ENCODE results near the gene EXOSC9. TPM values are rescaled to one million over a fixed set of nuclear protein-coding genes. Genes with fewer than 3 reads are reported as not detected.

The EXOSC9 gene
- total RNA-seq, 1 experiment from 2014 or later, result 69.1 TPM

GRCh38 chr4:121777625-121778024 is 23.5 kb upstream of the EXOSC9 start:
- WGBS (ENCODE audit: extremely low coverage, insufficient read length, low lambda C conversion rate), result no CpG with 5 or more reads among the region's 3 CpGs

More at GRCh38 chr4:121777625-121778024, 23.5 kb upstream of the EXOSC9 start:
- H4K8ac ChIP-seq (replicated peaks; ENCODE audit: insufficient read length, low read depth, low read length), result no peak overlapping the region
- no peak overlapping the region for H4K5ac ChIP-seq (ENCODE audit: insufficient read length, low read depth, low read length)
- DNase-seq, result no peak
- Mint-ChIP-seq H3K36me3 (ENCODE audit: insufficient read depth in 1 of 3, low read depth in 3 of 3) (no peaks in the 10 kb centered on the region), H3K4me1 (peaks cover 15 to 17% of the 10 kb centered on the region in 2 experiments), H3K4me3 (no peak overlapping the region), H3K27ac (no peak overlapping the region), H3K9me3 (no peaks in the 10 kb centered on the region), H3K27me3 (ENCODE audit: low read depth) (peaks cover 6% of the 10 kb centered on the region)
- H3K14ac ChIP-seq (ENCODE audit: insufficient read depth, low read length), result no peak overlapping the region
- no peaks in the 10 kb centered on the region for H3K23me2 ChIP-seq (ENCODE audit: insufficient read length, low read depth, low read length, poor library complexity, severe bottlenecking)
- no peaks in the 10 kb centered on the region for H3K79me2 ChIP-seq (ENCODE audit: insufficient read depth, low read length)
- no peak overlapping the region for H4K91ac ChIP-seq (ENCODE audit: insufficient read length, low read depth, low read length)
- no peaks in the 10 kb centered on the region for H4K20me1 ChIP-seq (ENCODE audit: control insufficient read depth, insufficient read depth, insufficient read length)
- H3K4ac ChIP-seq (ENCODE audit: low read depth, low read length), result no peak overlapping the region
- H3K79me1 ChIP-seq (ENCODE audit: insufficient read depth, low read depth, low read length, poor library complexity, severe bottlenecking), result no peaks in the 10 kb centered on the region
- no peak overlapping the region for H3T11ph ChIP-seq (ENCODE audit: low read length)
- H2BK120ac ChIP-seq (ENCODE audit: low read depth, low read length, poor library complexity, severe bottlenecking), result no peak overlapping the region
- no peak overlapping the region for H3K4me2 ChIP-seq (ENCODE audit: insufficient read depth, insufficient read length, low read length)
- H3K27me3 ChIP-seq (ENCODE audit: insufficient read depth, low read length), result no peaks in the 10 kb centered on the region
- no peak overlapping the region for H2BK12ac ChIP-seq (ENCODE audit: insufficient read length, low read depth, low read length)
- no peaks in the 10 kb centered on the region for H3K9me3 ChIP-seq (ENCODE audit: control insufficient read depth, low read depth, low read length)
- H2AK5ac ChIP-seq (ENCODE audit: insufficient read length, low read length), result no peak overlapping the region
- no peak overlapping the region for H3K18ac ChIP-seq (ENCODE audit: insufficient read length, low read depth, low read length)
- H3K23ac ChIP-seq (ENCODE audit: insufficient read length, low read depth, low read length), result no peak overlapping the region
- H3K56ac ChIP-seq (ENCODE audit: insufficient read length, low read depth, low read length), result no peak overlapping the region
- H2BK20ac ChIP-seq (ENCODE audit: low read depth, low read length, poor library complexity, severe bottlenecking), result no peak overlapping the region
- TF ChIP-seq, protein P1, sequence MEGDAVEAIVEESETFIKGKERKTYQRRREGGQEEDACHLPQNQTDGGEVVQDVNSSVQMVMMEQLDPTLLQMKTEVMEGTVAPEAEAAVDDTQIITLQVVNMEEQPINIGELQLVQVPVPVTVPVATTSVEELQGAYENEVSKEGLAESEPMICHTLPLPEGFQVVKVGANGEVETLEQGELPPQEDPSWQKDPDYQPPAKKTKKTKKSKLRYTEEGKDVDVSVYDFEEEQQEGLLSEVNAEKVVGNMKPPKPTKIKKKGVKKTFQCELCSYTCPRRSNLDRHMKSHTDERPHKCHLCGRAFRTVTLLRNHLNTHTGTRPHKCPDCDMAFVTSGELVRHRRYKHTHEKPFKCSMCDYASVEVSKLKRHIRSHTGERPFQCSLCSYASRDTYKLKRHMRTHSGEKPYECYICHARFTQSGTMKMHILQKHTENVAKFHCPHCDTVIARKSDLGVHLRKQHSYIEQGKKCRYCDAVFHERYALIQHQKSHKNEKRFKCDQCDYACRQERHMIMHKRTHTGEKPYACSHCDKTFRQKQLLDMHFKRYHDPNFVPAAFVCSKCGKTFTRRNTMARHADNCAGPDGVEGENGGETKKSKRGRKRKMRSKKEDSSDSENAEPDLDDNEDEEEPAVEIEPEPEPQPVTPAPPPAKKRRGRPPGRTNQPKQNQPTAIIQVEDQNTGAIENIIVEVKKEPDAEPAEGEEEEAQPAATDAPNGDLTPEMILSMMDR (conservative IDR thresholded peaks at IDR 0.05), result no peak
- H3K4me1 ChIP-seq (ENCODE audit: insufficient read depth, low read length), result no peaks in the 10 kb centered on the region
- no peak overlapping the region for H3K9ac ChIP-seq (ENCODE audit: extremely low read depth, insufficient read length, low read length)
- no peak overlapping the region for H2BK5ac ChIP-seq (ENCODE audit: insufficient read length, low read length)
- no peak overlapping the region for H3K27ac ChIP-seq (ENCODE audit: insufficient read length, low read depth, low read length)
- no peak overlapping the region for H2BK15ac ChIP-seq (ENCODE audit: low read depth, low read length)
- no peak overlapping the region for H2AFZ ChIP-seq (ENCODE audit: low read length)

All from H9 (cell line).